ENCODE results near the gene EFNA5.

DNA sequence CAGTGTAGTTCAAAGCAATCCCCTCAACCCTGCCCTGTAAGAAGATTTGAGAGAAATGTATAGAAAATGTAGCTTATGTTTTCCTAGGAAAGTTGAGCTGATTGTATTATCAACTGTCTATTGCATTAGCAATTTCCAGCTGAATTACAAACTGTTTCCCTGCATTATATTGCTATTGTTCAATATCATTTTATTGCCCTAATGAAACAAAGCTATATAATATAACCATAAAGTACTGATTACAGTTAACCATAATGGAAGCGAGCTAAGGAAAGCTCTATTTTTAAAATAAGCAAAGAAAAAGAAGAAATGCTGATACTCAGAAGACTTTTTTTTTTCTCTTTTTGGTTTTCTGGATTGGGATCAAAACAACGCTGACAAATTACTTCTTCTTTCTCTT, 228.3 kb downstream of the EFNA5 start:
- TF ChIP-seq POLR2AphosphoS5 (IDR thresholded peaks at IDR 0.05; ENCODE audit: low read depth, low read length) (no peak), TAF1 (IDR thresholded peaks at IDR 0.05; ENCODE audit: low read depth, low read length) (no peak), PAX5 (IDR thresholded peaks at IDR 0.05; ENCODE audit: insufficient read depth, low read length, severe bottlenecking) (no peak), POLR2A (IDR thresholded peaks at IDR 0.05; ENCODE audit: low read depth, low read length) (no peak), SPI1 (IDR thresholded peaks at IDR 0.05; ENCODE audit: low read depth, low read length) (no peak), POU2F2 (IDR thresholded peaks at IDR 0.05; ENCODE audit: low read depth, low read length) (no peak)
